ENCODE data around the gene SH3BGRL. TPM values are rescaled to one million over a fixed set of nuclear protein-coding genes. Genes with fewer than 3 reads are reported as not detected.

The SH3BGRL gene
- total and polyA plus RNA-seq, 7 donors = 10.0 to 17.1 (median 11.0) TPM

GRCh38 chrX:81231476-81231875, 29.6 kb downstream of the SH3BGRL start:
- ATAC-seq (no peak), DNase-seq (no peak)
- Histone ChIP-seq H3K36me3 (ENCODE audit: insufficient read depth in 1 of 2, low read depth in 1 of 2) (no peaks in the 10 kb centered on the region), H3K9me3 (no peaks in the 10 kb centered on the region), H3K27ac (no peak overlapping the region), H3K4me1 (no peaks in the 10 kb centered on the region), H3K27me3 (ENCODE audit: insufficient read depth in 3 of 3, low read length in 2 of 3) (no peaks in the 10 kb centered on the region), H3K4me3 (no peak overlapping the region)
- 44 to 87% (median 83%) methylated on average over 1 of the region's 1 CpG for WGBS, 3 donors
- intact Hi-C loops (cut with DNase I) = no loop called here
- TF ChIP-seq CTCF (IDR thresholded peaks at IDR 0.05) = no peak

- Histone ChIP-seq H3K36me3 (ENCODE audit: insufficient read depth in 1 of 2, low read depth in 1 of 2) (no peaks in the 10 kb centered on the region), H3K4me3 (no peak overlapping the region), H3K27me3 (ENCODE audit: insufficient read depth in 3 of 3, low read length in 2 of 3) (no peaks in the 10 kb centered on the region), H3K27ac (no peak overlapping the region), H3K9me3 (no peaks in the 10 kb centered on the region), H3K4me1 (no peaks in the 10 kb centered on the region)
- no peak for TF ChIP-seq CTCF (IDR thresholded peaks at IDR 0.05)
- DNase-seq (no peak), ATAC-seq (no peak)
- intact Hi-C loops (cut with DNase I) = no loop called here
- WGBS, 3 donors = 86 to 100% (median 100%) methylated on average over 1 of the region's 1 CpG
These were observed 30.3 kb downstream of the SH3BGRL start for GRCh38 chrX:81232218-81232617.

- Histone ChIP-seq H3K27me3 (ENCODE audit: insufficient read depth in 3 of 3, low read length in 2 of 3) (no peaks in the 10 kb centered on the region), H3K4me1 (no peaks in the 10 kb centered on the region), H3K27ac (no peak overlapping the region), H3K4me3 (no peak overlapping the region), H3K36me3 (ENCODE audit: insufficient read depth in 1 of 2, low read depth in 1 of 2) (no peaks in the 10 kb centered on the region), H3K9me3 (no peaks in the 10 kb centered on the region)
- no peak for DNase-seq
- intact Hi-C loops (cut with DNase I) = no loop called here
- ATAC-seq = no peak
- WGBS, 3 donors = 90 to 100% (median 93%) methylated on average over 1 of the region's 1 CpG
- TF ChIP-seq CTCF (IDR thresholded peaks at IDR 0.05) = no peak
These were observed 35.6 kb downstream of the SH3BGRL start for GRCh38 chrX:81237516-81237915.

GRCh38 chrX:81238166-81238565, 36.3 kb downstream of the SH3BGRL start:
- WGBS, 3 donors = 66 to 97% (median 93%) methylated on average over 4 of the region's 4 CpGs
- intact Hi-C loops (cut with DNase I) = no loop called here
- no peak for DNase-seq
- Histone ChIP-seq H3K4me1 (no peaks in the 10 kb centered on the region), H3K9me3 (no peaks in the 10 kb centered on the region), H3K27ac (no peak overlapping the region), H3K27me3 (ENCODE audit: insufficient read depth in 3 of 3, low read length in 2 of 3) (no peaks in the 10 kb centered on the region), H3K36me3 (ENCODE audit: insufficient read depth in 1 of 2, low read depth in 1 of 2) (no peaks in the 10 kb centered on the region), H3K4me3 (no peak overlapping the region)
- TF ChIP-seq CTCF (IDR thresholded peaks at IDR 0.05) = no peak
- ATAC-seq = no peak

- Histone ChIP-seq H3K4me1 (no peaks in the 10 kb centered on the region), H3K36me3 (ENCODE audit: insufficient read depth in 1 of 2, low read depth in 1 of 2) (no peaks in the 10 kb centered on the region), H3K27me3 (ENCODE audit: insufficient read depth in 3 of 3, low read length in 2 of 3) (no peaks in the 10 kb centered on the region), H3K9me3 (no peaks in the 10 kb centered on the region), H3K4me3 (no peak overlapping the region), H3K27ac (no peak overlapping the region)
- intact Hi-C loops (cut with DNase I) = no loop called here
- no peak for DNase-seq
- 75 to 100% (median 98%) methylated on average over 3 to 4 of the region's 4 CpGs for WGBS, 3 donors
- ATAC-seq = no peak
- TF ChIP-seq CTCF (IDR thresholded peaks at IDR 0.05) = no peak
These were observed 38.9 kb downstream of the SH3BGRL start for GRCh38 chrX:81240701-81241331.

Data from psoas muscle (tissue), 8 donors.